ENCODE data around the gene SDHAF3.

- TF ChIP-seq POLR2A (IDR thresholded peaks at IDR 0.05; ENCODE audit: low read depth, low read length) (no peak), EGR1 (IDR thresholded peaks at IDR 0.05; ENCODE audit: borderline replicate concordance in 1 of 2, low read depth in 2 of 2, low read length in 2 of 2) (no peak), EP300 (IDR thresholded peaks at IDR 0.05; ENCODE audit: borderline replicate concordance in 1 of 2, control insufficient read depth in 1 of 2, low read depth in 2 of 2, low read length in 2 of 2) (no peak), SP1 (IDR thresholded peaks at IDR 0.05; ENCODE audit: low read depth, low read length) (no peak), SMAD1 (IDR thresholded peaks at IDR 0.05; ENCODE audit: low read depth, partially characterized antibody) (no peak), STAT1 (conservative IDR thresholded peaks at IDR 0.05) (no peak), RFX5 (IDR thresholded peaks at IDR 0.05; ENCODE audit: low read depth, low read length) (no peak), ZNF687 (IDR thresholded peaks at IDR 0.05) (no peak)
- TF ChIP-seq, protein P1, sequence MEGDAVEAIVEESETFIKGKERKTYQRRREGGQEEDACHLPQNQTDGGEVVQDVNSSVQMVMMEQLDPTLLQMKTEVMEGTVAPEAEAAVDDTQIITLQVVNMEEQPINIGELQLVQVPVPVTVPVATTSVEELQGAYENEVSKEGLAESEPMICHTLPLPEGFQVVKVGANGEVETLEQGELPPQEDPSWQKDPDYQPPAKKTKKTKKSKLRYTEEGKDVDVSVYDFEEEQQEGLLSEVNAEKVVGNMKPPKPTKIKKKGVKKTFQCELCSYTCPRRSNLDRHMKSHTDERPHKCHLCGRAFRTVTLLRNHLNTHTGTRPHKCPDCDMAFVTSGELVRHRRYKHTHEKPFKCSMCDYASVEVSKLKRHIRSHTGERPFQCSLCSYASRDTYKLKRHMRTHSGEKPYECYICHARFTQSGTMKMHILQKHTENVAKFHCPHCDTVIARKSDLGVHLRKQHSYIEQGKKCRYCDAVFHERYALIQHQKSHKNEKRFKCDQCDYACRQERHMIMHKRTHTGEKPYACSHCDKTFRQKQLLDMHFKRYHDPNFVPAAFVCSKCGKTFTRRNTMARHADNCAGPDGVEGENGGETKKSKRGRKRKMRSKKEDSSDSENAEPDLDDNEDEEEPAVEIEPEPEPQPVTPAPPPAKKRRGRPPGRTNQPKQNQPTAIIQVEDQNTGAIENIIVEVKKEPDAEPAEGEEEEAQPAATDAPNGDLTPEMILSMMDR (IDR thresholded peaks at IDR 0.05 in 2 of 3, conservative IDR thresholded peaks at IDR 0.05 in 1 of 3; ENCODE audit: control insufficient read depth in 2 of 3, extremely low read depth in 1 of 3, insufficient read depth in 1 of 3, low read depth in 3 of 3, low read length in 3 of 3) = no peak
These were observed 10.2 kb upstream of the SDHAF3 start for GRCh38 chr7:97107192-97107800.

Measured in GM12878 (cell line).